GM23338 (cell line): ENCODE measurements around the gene USP49. TPM values are rescaled to one million over a fixed set of nuclear protein-coding genes. Genes with fewer than 3 reads are reported as not detected.

ENCODE experiments used
- ATAC-seq: fragments of 200-7000 bp; cut with Tn5 transposase; 3 replicates; pipeline ENCODE4 v1.9.1; 2020
- DNase-seq: peaks from one replicate; pipeline ENCODE4 v3.0.0-alpha.2; 2015; ENCODE audit warnings: low spot score
- H2AFZ ChIP-seq: fragments of 200-600 bp; sonication (generic); 2 replicates; pipeline ENCODE4 v1.8.0; 2016; ENCODE audit warnings: antibody characterized with exemption, mild to moderate bottlenecking, moderate library complexity
- H3F3A ChIP-seq: fragments of 200-600 bp; sonication (generic); replicated peaks from 2 replicates; pipeline ENCODE4 v1.8.0; 2017; ENCODE audit warnings: antibody characterized with exemption, mixed run types, low read depth
- H3K27ac ChIP-seq: fragments of 200-600 bp; sonication (generic); 2 replicates; pipeline ENCODE4 v1.6.1; 2016; ENCODE audit warnings: low read depth
- H3K27me3 ChIP-seq: fragments of 200-600 bp; sonication (generic); 2 replicates; pipeline ENCODE4 v1.8.0; 2016; ENCODE audit warnings: mild to moderate bottlenecking, mixed run types, moderate library complexity; ENCODE audit not compliant: insufficient read depth
- H3K36me3 ChIP-seq: fragments of 200-600 bp; sonication (generic); 2 replicates; pipeline ENCODE4 v1.8.0; 2016; ENCODE audit warnings: mild to moderate bottlenecking; ENCODE audit not compliant: insufficient read depth
- H3K4me1 ChIP-seq: fragments of 200-600 bp; sonication (generic); 2 replicates; pipeline ENCODE4 v1.8.0; 2016; ENCODE audit warnings: mild to moderate bottlenecking, moderate library complexity; ENCODE audit not compliant: insufficient read depth
- H3K4me2 ChIP-seq: fragments of 200-600 bp; sonication (generic); 2 replicates; pipeline ENCODE4 v1.7.1; 2017; ENCODE audit warnings: mixed run types
- H3K4me3 ChIP-seq: fragments of 200-600 bp; sonication (generic); 2 replicates; pipeline ENCODE4 v1.6.1; 2016; ENCODE audit warnings: mixed run types
- H3K79me2 ChIP-seq: fragments of 200-600 bp; sonication (generic); replicated peaks from 2 replicates; pipeline ENCODE4 v1.8.0; 2017; ENCODE audit warnings: mild to moderate bottlenecking; ENCODE audit not compliant: insufficient read depth
- H3K9me2 ChIP-seq: fragments of 200-600 bp; sonication (generic); 2 replicates; pipeline ENCODE4 v1.8.0; 2017; ENCODE audit not compliant: insufficient read depth
- H4K20me1 ChIP-seq: fragments of 200-600 bp; sonication (generic); replicated peaks from 2 replicates; pipeline ENCODE4 v1.8.0; 2017; ENCODE audit warnings: mild to moderate bottlenecking; ENCODE audit not compliant: insufficient read depth
- H3K27ac Mint-ChIP-seq: 2 replicates; pipeline ENCODE4 v1.8.0; 2020; ENCODE audit warnings: inconsistent platforms, mild to moderate bottlenecking, moderate library complexity, mixed read lengths
- H3K27me3 Mint-ChIP-seq: 3 replicates; pipeline ENCODE4 v1.8.0; 2022; ENCODE audit warnings: low read depth, mild to moderate bottlenecking, moderate library complexity, mixed read lengths, inconsistent platforms; ENCODE audit not compliant: insufficient read depth, poor library complexity
- H3K36me3 Mint-ChIP-seq: 3 replicates; pipeline ENCODE4 v1.8.0; 2021; ENCODE audit warnings: low read depth, mild to moderate bottlenecking, inconsistent platforms, moderate library complexity, mixed read lengths
- H3K4me1 Mint-ChIP-seq: 3 replicates; pipeline ENCODE4 v1.8.0; 2020; ENCODE audit warnings: mild to moderate bottlenecking, inconsistent platforms, mixed read lengths
- H3K4me3 Mint-ChIP-seq: 3 replicates; pipeline ENCODE4 v1.8.0; 2021; ENCODE audit warnings: moderate library complexity, mild to moderate bottlenecking, inconsistent platforms, mixed read lengths
- H3K9me3 Mint-ChIP-seq: 3 replicates; pipeline ENCODE4 v1.8.0; 2020; ENCODE audit warnings: moderate library complexity, mild to moderate bottlenecking, inconsistent platforms, mixed read lengths
- CREB1 ChIP-seq: fragments of 250-450 bp; sonication (Bioruptor Pico); IDR thresholded peaks from 2 replicates; pipeline ENCODE4 v1.5.0; 2020; ENCODE audit warnings: low read depth, mild to moderate bottlenecking, moderate library complexity
- EZH2 ChIP-seq: fragments of 200-600 bp; sonication (generic); IDR thresholded peaks from one replicate; pipeline ENCODE4 v1.8.0; 2017; ENCODE audit warnings: antibody characterized with exemption, mild to moderate bottlenecking, low read depth; ENCODE audit not compliant: unreplicated experiment
- JUNB ChIP-seq: IDR thresholded peaks from one replicate; pipeline ENCODE4 v1.6.1; 2016; ENCODE audit warnings: antibody characterized with exemption; ENCODE audit not compliant: unreplicated experiment
- STAT1 ChIP-seq: IDR thresholded peaks from one replicate; pipeline ENCODE4 v1.6.1; 2016; ENCODE audit warnings: antibody characterized with exemption; ENCODE audit not compliant: unreplicated experiment
- ZNF114 ChIP-seq: fragments of 250-450 bp; sonication (Bioruptor Pico); IDR thresholded peaks from 2 replicates; pipeline ENCODE4 v1.5.0; 2020; ENCODE audit warnings: mild to moderate bottlenecking, moderate library complexity
- ZNF331 ChIP-seq: fragments of 250-450 bp; sonication (Bioruptor Pico); IDR thresholded peaks from 2 replicates; pipeline ENCODE4 v1.5.0; 2020; ENCODE audit warnings: low read depth, mild to moderate bottlenecking, moderate library complexity
- polyA plus RNA-seq: library from polyadenylated mRNA; unstranded; fragments of >200 nt; fragmentation: Nextera tagmentation; extraction: Ambion mirVana; gene quantifications from 2 replicates; pipeline ENCODE4 v1.2.1, GENCODE V29; 2016
- total RNA-seq: library from RNA; depleted of rRNA; stranded (reverse); fragments of >200 nt; shearing (Covaris generic); gene quantifications from 2 replicates; pipeline ENCODE4 v1.2.3, GENCODE V29; 2014
- TF ChIP-seq, protein P1 (sequence below): IDR thresholded peaks from one replicate; pipeline ENCODE4 v1.6.1; 2018; ENCODE audit warnings: antibody characterized with exemption; ENCODE audit not compliant: unreplicated experiment
- TF ChIP-seq, protein P2 (sequence below): IDR thresholded peaks from 2 replicates; pipeline ENCODE4 v1.6.1; 2016; ENCODE audit warnings: antibody characterized with exemption
- TF ChIP-seq, protein P3 (sequence below), 2 experiments: fragments of 200-600 bp in 1 of 2; sonication (generic) in 1 of 2; conservative IDR thresholded peaks; 2 replicates each; pipeline versions ENCODE4 v1.5.1 to v1.6.1; 2016 to 2017; ENCODE audit warnings: antibody characterized with exemption in 2 of 2, low read depth in 2 of 2, mild to moderate bottlenecking in 2 of 2, moderate library complexity in 1 of 2

USP49 gene
- total and polyA plus RNA-seq, 2 experiments from 2014 or later: 5.9 to 21.5 TPM

- TF ChIP-seq, protein P1, sequence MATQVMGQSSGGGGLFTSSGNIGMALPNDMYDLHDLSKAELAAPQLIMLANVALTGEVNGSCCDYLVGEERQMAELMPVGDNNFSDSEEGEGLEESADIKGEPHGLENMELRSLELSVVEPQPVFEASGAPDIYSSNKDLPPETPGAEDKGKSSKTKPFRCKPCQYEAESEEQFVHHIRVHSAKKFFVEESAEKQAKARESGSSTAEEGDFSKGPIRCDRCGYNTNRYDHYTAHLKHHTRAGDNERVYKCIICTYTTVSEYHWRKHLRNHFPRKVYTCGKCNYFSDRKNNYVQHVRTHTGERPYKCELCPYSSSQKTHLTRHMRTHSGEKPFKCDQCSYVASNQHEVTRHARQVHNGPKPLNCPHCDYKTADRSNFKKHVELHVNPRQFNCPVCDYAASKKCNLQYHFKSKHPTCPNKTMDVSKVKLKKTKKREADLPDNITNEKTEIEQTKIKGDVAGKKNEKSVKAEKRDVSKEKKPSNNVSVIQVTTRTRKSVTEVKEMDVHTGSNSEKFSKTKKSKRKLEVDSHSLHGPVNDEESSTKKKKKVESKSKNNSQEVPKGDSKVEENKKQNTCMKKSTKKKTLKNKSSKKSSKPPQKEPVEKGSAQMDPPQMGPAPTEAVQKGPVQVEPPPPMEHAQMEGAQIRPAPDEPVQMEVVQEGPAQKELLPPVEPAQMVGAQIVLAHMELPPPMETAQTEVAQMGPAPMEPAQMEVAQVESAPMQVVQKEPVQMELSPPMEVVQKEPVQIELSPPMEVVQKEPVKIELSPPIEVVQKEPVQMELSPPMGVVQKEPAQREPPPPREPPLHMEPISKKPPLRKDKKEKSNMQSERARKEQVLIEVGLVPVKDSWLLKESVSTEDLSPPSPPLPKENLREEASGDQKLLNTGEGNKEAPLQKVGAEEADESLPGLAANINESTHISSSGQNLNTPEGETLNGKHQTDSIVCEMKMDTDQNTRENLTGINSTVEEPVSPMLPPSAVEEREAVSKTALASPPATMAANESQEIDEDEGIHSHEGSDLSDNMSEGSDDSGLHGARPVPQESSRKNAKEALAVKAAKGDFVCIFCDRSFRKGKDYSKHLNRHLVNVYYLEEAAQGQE: no peak
- TF ChIP-seq, protein P2, sequence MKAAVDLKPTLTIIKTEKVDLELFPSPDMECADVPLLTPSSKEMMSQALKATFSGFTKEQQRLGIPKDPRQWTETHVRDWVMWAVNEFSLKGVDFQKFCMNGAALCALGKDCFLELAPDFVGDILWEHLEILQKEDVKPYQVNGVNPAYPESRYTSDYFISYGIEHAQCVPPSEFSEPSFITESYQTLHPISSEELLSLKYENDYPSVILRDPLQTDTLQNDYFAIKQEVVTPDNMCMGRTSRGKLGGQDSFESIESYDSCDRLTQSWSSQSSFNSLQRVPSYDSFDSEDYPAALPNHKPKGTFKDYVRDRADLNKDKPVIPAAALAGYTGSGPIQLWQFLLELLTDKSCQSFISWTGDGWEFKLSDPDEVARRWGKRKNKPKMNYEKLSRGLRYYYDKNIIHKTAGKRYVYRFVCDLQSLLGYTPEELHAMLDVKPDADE: no peak
- TF ChIP-seq, protein P3, sequence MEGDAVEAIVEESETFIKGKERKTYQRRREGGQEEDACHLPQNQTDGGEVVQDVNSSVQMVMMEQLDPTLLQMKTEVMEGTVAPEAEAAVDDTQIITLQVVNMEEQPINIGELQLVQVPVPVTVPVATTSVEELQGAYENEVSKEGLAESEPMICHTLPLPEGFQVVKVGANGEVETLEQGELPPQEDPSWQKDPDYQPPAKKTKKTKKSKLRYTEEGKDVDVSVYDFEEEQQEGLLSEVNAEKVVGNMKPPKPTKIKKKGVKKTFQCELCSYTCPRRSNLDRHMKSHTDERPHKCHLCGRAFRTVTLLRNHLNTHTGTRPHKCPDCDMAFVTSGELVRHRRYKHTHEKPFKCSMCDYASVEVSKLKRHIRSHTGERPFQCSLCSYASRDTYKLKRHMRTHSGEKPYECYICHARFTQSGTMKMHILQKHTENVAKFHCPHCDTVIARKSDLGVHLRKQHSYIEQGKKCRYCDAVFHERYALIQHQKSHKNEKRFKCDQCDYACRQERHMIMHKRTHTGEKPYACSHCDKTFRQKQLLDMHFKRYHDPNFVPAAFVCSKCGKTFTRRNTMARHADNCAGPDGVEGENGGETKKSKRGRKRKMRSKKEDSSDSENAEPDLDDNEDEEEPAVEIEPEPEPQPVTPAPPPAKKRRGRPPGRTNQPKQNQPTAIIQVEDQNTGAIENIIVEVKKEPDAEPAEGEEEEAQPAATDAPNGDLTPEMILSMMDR (conservative IDR thresholded peaks at IDR 0.05; ENCODE audit: low read depth in 2 of 2): no peak
- TF ChIP-seq ZNF114 (CRISPR knock-in tag): no peak
- TF ChIP-seq ZNF331 (CRISPR knock-in tag): no peak
- no peak for TF ChIP-seq STAT1
- no peak for TF ChIP-seq CREB1 (CRISPR knock-in tag)
- TF ChIP-seq JUNB: no peak
These were observed 111.9 kb downstream of the USP49 start (continued) for GRCh38 chr6:41783106-41783780.

DNA sequence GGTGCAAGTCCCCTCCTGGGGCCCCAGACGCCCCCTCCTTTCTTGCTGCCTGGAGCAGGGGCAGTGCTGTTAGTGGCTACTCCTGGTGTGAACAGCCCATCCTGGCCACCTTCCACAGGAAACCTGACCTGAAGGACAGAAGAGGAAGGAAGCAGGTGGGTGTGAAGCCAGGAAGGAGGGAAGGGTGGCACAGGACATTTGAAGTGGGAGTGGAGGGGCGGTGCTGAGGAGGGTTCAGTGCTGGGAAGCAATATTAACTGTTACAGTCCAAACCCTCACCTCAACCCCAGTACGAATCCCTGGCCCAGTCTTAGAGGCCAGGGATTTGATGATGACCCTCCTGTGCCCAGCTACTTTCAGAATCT is 113.8 kb downstream of the USP49 start:
- no peak overlapping the region for H3K27ac Mint-ChIP-seq
- no peak overlapping the region for H3K27ac ChIP-seq

More for the DNA sequence above, 113.8 kb downstream of the USP49 start:
- H3K4me3 ChIP-seq: peak overlapping the region; percentile 87
- peak overlapping the region; percentile 96; the same call in 1 of the 2 replicates for H2AFZ ChIP-seq
- no peaks in the 10 kb centered on the region for H3K9me2 ChIP-seq
- peaks cover 5% of the 10 kb centered on the region for H3F3A ChIP-seq
- Mint-ChIP-seq H3K27me3 (peaks cover 52% of the 10 kb centered on the region), H3K4me1 (peaks cover 28% of the 10 kb centered on the region), H3K36me3 (no peaks in the 10 kb centered on the region; the same call in 2 of the 3 replicates), H3K9me3 (no peaks in the 10 kb centered on the region), H3K4me3 (peak overlapping the region; percentile 88)
- H3K36me3 ChIP-seq: no peaks in the 10 kb centered on the region
- peak overlapping the region; percentile 98 for H3K4me2 ChIP-seq
- no peaks in the 10 kb centered on the region; the same call in 1 of the 2 replicates for H4K20me1 ChIP-seq
- no peak for DNase-seq
- H3K27me3 ChIP-seq: peaks cover 64% of the 10 kb centered on the region
- TF ChIP-seq EZH2 (peak; percentile 4), STAT1 (no peak)
- peaks cover 29% of the 10 kb centered on the region for H3K4me1 ChIP-seq
- no peak for ATAC-seq
- 0 out of 2 replicates have a peak, but pooled peaks cover 7% of the 10 kb centered on the region for H3K79me2 ChIP-seq
